HG03520 (cell line): ENCODE measurements around the gene ADSS1.
A peak's percentile ranks its signal among the peaks of the same experiment; 100 is the strongest.

Source experiments
- ATAC-seq: cut with Tn5 transposase; IDR thresholded peaks from one replicate; pipeline ENCODE4 v1.9.1; 2021; ENCODE audit warnings: mild to moderate bottlenecking, moderate library complexity; ENCODE audit not compliant: unreplicated experiment

The ADSS1 gene

DNA sequence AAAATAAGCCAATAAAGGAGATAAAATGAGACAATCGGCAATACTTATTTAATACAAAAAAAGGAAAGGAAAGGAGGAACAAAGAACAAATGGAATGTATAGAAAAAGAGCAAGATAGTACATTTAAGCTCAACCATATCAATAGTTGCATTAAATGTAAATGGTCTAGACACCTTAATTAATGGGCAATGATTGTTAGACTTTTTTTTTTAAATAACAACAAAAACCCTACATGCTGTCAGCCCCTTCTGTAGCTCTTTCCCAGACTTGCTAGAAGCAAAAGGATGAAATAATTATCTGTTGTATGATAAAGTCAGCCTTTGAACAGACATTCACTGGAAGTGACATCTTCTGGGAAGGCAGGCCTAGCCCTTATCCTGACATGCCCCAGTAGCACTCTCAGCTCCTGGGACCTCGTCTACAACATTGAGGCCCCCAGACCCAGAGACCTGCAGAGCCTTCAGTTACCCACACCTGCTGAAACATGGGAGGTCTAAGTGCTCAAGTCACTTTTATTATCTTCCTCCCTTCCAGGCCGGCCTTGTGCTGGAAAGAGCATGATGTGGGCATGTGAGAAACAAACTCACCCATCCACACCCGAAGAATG, 42.3 kb downstream of the ADSS1 start:
- ATAC-seq = no peak

DNA sequence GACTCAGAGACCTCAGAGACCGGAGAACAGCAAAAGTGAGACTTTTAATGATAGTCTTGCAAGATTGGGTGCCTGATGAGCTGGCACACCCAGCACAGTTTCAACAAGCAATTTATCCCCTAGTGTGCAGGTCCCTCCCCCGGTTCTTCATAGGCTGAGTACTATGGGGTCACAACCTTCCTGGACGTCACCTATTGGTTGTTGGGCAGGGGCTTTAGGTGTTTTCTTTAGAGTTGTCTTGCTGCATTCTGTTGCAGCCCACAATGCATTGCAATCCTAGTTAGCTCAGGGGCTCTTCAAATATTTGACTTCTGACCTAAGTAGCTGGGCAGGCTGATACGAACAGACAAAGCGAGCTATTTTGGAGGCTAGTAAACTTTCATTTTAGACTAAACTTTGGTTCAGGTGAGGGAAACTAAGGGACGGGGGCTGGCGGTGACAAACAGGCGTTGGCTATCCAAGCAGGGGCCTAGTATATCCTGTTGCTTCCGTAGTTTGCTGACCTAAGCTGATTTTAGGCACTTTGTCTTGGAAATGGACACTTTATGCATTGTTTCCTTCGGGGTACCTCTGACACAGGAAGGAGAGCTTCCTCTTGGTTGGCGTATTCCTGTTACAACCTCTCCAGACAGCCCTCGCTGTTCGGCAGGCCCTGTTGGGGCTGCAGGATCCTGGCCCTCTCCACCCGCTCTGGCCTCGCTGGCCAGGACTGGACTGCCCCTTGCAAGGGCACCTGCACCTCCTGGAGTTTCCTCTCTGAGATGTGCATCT, 43.0 kb downstream of the ADSS1 start:
- no peak for ATAC-seq

DNA sequence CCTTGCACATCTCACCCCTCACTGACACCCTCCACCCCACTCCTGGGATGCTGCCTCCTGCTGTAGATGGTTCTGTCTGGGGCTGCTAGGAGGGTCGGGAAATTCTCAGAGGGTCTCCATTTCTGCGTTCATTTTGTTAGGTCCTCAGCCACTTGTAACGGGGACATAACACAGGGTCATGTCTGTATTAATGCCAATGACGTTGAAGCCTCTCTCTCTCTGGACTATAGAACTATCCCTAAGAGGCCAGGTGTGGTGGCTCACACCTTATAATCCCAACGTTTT, 43.5 kb downstream of the ADSS1 start:
- ATAC-seq = no peak

GRCh38 chr14:104768437-104769323, 44.7 kb downstream of the ADSS1 start:
- peak; percentile 68 for ATAC-seq

DNA sequence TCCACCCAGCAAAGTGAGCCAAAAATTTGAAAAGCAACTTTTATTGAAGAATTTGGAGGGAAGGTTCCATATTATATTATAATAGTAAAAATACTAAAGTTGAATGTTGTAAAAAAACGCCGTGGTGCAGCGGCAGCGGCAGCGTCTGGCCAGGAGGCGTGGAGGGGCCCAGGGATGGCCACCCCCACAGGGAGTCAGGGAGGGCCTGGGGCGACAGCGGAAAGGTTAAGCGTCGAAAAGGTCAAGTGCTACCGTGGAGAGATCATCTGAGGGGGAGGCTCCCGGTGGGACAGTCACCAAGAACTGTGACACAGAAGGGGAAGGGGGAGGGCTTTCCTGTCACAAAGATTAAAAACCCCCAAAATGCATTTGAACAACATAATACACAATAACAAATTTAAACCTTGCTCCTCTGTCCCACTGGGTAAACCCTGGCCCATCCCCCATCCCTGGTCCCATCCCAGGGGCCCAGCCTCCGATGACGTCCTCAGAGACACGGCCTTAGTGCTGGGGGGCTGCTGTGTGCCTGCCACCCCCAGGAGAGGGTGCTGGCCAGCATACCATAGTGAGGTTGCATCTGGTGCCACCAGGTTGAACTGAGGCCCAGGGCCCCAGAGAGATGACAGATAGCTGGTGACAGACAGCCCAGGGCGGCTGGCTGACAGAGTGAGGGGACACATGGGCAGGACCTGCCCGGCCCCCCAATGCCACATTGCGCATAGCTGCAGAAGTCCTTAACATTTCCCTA, 45.5 kb downstream of the ADSS1 start:
- ATAC-seq = no peak

DNA sequence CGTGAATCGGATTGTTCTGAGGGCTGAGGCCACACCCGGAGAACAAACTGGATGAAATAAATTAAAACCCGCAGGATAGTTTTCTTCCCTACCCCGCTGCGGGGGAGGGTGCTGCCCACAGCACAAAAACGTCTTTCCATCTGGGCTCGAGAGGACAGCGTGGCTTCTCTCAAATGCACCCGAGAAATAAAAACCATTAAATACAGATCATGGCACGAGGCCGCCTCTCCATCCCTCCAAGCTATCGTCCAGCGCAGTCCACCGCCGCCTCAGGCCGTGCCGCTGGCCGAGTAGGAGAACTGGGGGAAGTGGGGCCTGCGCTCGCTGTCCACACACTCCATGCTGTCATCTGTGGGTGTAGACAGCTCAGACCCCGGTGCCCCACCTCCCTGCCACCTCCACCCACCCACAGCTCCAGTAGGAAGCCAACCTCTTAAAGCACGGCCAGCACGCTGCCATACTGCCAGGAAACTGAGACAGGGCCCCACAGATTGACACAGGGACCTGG, 46.1 kb downstream of the ADSS1 start:
- no peak for ATAC-seq

DNA sequence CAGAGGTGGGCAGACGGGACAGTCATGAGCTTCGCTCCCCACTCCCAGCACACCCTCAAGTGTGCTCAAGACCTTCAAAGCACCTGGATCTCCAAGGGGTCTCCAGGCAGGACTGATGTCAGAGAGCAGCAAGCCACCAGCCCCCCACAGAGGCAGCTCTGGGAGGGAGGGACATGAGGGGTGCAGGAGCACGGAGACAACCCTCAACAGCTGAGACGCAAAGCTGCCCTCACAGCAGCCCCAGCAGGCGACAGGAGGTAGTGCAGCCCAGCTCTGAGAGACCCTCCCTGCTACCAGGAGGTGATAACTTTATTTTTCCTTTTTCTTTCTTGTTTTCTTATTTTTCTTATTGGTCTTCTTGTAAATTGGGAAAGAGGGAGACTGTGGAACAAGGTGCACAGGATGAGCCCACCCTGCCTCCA, 46.8 kb downstream of the ADSS1 start:
- no peak for ATAC-seq

DNA sequence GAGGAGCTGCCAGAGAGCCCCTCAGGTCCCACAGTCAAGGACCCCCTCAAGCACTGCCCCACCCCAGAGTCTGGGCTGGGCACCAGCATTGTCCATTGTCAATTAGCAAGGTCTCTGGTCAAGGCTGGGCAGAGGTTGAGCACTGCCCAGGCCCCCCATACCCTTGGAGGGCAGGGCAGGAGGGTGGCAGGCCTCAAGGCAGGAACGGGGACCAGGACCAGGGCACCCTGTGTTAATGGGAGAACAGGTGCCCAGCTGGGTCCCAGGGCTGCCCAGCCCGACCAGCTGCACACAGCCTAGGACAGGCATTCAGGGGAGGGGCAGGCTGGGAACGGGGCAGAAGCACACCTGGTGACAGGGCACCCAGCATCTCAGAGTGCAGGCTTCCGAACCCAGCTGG, 47.3 kb downstream of the ADSS1 start:
- ATAC-seq = no peak

DNA sequence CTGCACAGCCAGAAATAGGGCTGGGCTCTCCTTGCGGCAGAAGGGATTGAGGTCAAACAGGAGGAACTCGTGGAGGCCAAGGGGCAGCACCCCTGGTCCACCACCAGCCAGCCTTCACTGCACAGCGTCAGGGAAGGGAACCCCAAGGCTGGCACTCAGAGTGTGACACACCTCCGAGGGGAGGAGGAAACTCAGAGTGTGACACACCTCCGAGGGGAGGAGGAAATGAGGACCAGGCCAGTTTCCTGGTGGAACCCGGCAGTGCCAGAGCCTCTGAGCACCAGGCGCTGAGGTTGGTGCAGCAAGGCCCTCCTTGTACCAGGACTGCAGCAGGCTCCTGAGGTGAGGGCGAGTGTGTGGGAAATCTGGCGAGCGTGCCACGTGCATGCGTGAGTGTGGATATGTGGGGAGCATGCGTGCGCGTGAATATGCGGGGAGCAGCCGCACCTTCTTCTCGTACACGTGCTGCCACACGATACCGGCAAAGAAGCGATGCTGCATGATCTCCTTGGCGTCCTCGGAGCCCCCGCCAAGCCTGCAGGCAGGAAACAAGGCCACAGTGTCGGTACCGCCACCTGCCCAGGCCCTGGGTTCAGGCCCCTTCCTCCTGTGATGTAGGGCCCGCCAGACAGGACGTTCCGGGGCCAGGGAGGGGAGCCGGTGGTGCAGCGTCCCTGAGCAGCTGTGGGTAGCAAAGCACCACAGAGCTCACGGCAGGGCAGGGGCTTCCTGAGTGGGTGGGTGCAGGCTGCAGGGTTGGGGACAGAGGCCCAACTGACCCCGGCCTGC, 48.1 kb downstream of the ADSS1 start:
- no peak for ATAC-seq

GRCh38 chr14:104772707-104773504, 48.9 kb downstream of the ADSS1 start:
- no peak for ATAC-seq

- no peak for ATAC-seq
Observed at GRCh38 chr14:104773505-104774452, 49.8 kb downstream of the ADSS1 start.

DNA sequence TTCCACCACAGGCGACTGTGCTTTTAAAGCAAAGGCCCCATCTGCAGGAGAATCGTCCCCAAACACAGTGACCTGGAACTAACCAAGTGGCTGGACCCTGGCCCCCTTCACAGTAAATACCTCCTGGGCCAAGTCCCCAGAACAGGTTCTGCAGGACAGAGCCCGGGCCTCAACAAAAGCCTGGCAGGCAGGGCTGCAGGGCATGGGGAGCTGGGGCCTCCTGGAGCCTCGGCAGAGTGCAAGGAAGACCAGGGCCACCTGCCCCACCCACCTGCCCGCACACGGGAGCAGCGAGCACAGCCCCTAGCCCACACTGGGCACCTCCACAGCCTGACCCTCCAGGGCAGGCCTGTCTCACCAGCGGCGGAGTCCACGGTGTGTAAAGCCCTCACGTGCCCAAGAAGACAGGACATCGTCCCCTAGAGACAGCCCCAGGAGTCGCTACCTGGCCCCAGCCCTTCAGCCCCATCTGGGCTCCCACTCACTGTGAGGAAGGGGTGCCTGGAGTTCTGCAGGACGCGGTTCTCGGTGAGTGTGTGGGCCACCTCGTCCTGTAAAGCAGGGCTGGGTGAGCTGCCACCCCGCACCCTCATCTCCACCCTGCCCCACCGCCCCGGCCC, 50.5 kb downstream of the ADSS1 start:
- no peak for ATAC-seq

GRCh38 chr14:104775073-104775489, 51.1 kb downstream of the ADSS1 start:
- ATAC-seq = no peak

DNA sequence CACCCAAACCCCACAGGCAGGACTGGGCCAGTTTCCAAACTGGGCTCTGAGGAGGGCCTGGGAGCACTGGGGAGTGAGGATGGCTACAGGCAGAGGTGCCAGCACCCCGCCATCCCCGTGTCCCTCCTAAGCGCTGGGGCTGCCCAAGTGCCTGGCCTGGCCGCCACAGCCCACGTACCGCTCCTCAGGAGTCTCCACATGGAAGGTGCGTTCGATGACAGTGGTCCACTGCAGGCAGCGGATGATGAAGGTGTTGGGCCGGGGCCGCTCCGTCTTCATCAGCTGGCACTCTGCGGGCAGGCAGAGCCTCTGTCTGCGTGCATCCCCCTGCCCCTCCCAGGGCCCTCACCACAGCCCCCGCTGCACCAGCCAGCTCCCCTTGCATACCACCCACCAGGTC, 52.5 kb downstream of the ADSS1 start:
- ATAC-seq = no peak

GRCh38 chr14:104776961-104777807, 53.2 kb downstream of the ADSS1 start:
- no peak for ATAC-seq

- ATAC-seq = no peak
Observed at GRCh38 chr14:104777808-104778249, 53.8 kb downstream of the ADSS1 start.
